ENCODE results near the gene ZNF280B.
A peak's percentile ranks its signal among the peaks of the same experiment; 100 is the strongest.

The ZNF280B gene

GRCh38 chr22:22508274-22509176 lies at the start of gene ZNF280B:
TSS of gene ZNF280B (minus strand) at chr22:22508742. CDS start at chr22:22489398, 19,344 bp downstream.
- peak; percentile 92 for DNase-seq

- no peak for DNase-seq
Measured at GRCh38 chr22:22556995-22557925, 48.7 kb upstream of the ZNF280B start.

- DNase-seq, result no peak
Measured at GRCh38 chr22:22556578-22556977, 48.0 kb upstream of the ZNF280B start.

GRCh38 chr22:22555596-22555995 lies 47.1 kb upstream of the ZNF280B start:
- no peak for DNase-seq

GRCh38 chr22:22554587-22555284 lies 46.2 kb upstream of the ZNF280B start:
- no peak for DNase-seq

GRCh38 chr22:22553735-22554586 lies 45.4 kb upstream of the ZNF280B start:
- DNase-seq, result no peak

GRCh38 chr22:22553141-22553540 lies 44.6 kb upstream of the ZNF280B start:
- DNase-seq, result no peak

- DNase-seq, result no peak
Measured at GRCh38 chr22:22552630-22553029, 44.1 kb upstream of the ZNF280B start.

- DNase-seq, result no peak
Measured at GRCh38 chr22:22550789-22551434, 42.4 kb upstream of the ZNF280B start.

GRCh38 chr22:22548910-22549309 lies 40.4 kb upstream of the ZNF280B start:
- no peak for DNase-seq

- DNase-seq, result no peak
Measured at GRCh38 chr22:22548317-22548716, 39.8 kb upstream of the ZNF280B start.

GRCh38 chr22:22547692-22548300 lies 39.3 kb upstream of the ZNF280B start:
- DNase-seq, result no peak

- DNase-seq, result no peak
Measured at GRCh38 chr22:22547226-22547625, 38.7 kb upstream of the ZNF280B start.

- DNase-seq, result no peak
Measured at GRCh38 chr22:22546490-22546889, 37.9 kb upstream of the ZNF280B start.

- no peak for DNase-seq
Measured at GRCh38 chr22:22545084-22545483, 36.5 kb upstream of the ZNF280B start.

GRCh38 chr22:22538226-22538989 lies 29.9 kb upstream of the ZNF280B start:
- no peak for DNase-seq

GRCh38 chr22:22536916-22537315 lies 28.4 kb upstream of the ZNF280B start:
- DNase-seq, result no peak

- no peak for DNase-seq
Measured at GRCh38 chr22:22536515-22536914, 28.0 kb upstream of the ZNF280B start.

- DNase-seq, result no peak
Measured at GRCh38 chr22:22535662-22536061, 27.1 kb upstream of the ZNF280B start.

Data from activated CD4-positive, alpha-beta T cell treated with anti-CD3 and anti-CD28 coated beads, Interleukin-2, amount 50 U/mL, for 16 hours (primary cell).